GM23338 (cell line): ENCODE results near the gene CRLF3. TPM values are rescaled to one million over a fixed set of nuclear protein-coding genes. Genes with fewer than 3 reads are reported as not detected.
"Not testable (repeated sequence)": the region's sequence is repeated elsewhere in the genome, so short reads cannot be mapped to it uniquely, and the experiment has no call there.

Source experiments
- ATAC-seq: fragments of 200-7000 bp; cut with Tn5 transposase; 3 replicates; pipeline ENCODE4 v1.9.1; 2020
- DNase-seq: peaks from one replicate; pipeline ENCODE4 v3.0.0-alpha.2; 2015; ENCODE audit warnings: low spot score
- H2AFZ ChIP-seq: fragments of 200-600 bp; sonication (generic); 2 replicates; pipeline ENCODE4 v1.8.0; 2016; ENCODE audit warnings: antibody characterized with exemption, mild to moderate bottlenecking, moderate library complexity
- H3F3A ChIP-seq: fragments of 200-600 bp; sonication (generic); replicated peaks from 2 replicates; pipeline ENCODE4 v1.8.0; 2017; ENCODE audit warnings: antibody characterized with exemption, mixed run types, low read depth
- H3K27ac ChIP-seq: fragments of 200-600 bp; sonication (generic); 2 replicates; pipeline ENCODE4 v1.6.1; 2016; ENCODE audit warnings: low read depth
- H3K27me3 ChIP-seq: fragments of 200-600 bp; sonication (generic); 2 replicates; pipeline ENCODE4 v1.8.0; 2016; ENCODE audit warnings: mild to moderate bottlenecking, mixed run types, moderate library complexity; ENCODE audit not compliant: insufficient read depth
- H3K36me3 ChIP-seq: fragments of 200-600 bp; sonication (generic); 2 replicates; pipeline ENCODE4 v1.8.0; 2016; ENCODE audit warnings: mild to moderate bottlenecking; ENCODE audit not compliant: insufficient read depth
- H3K4me1 ChIP-seq: fragments of 200-600 bp; sonication (generic); 2 replicates; pipeline ENCODE4 v1.8.0; 2016; ENCODE audit warnings: mild to moderate bottlenecking, moderate library complexity; ENCODE audit not compliant: insufficient read depth
- H3K4me2 ChIP-seq: fragments of 200-600 bp; sonication (generic); 2 replicates; pipeline ENCODE4 v1.7.1; 2017; ENCODE audit warnings: mixed run types
- H3K4me3 ChIP-seq: fragments of 200-600 bp; sonication (generic); 2 replicates; pipeline ENCODE4 v1.6.1; 2016; ENCODE audit warnings: mixed run types
- H3K79me2 ChIP-seq: fragments of 200-600 bp; sonication (generic); replicated peaks from 2 replicates; pipeline ENCODE4 v1.8.0; 2017; ENCODE audit warnings: mild to moderate bottlenecking; ENCODE audit not compliant: insufficient read depth
- H3K9me2 ChIP-seq: fragments of 200-600 bp; sonication (generic); 2 replicates; pipeline ENCODE4 v1.8.0; 2017; ENCODE audit not compliant: insufficient read depth
- H4K20me1 ChIP-seq: fragments of 200-600 bp; sonication (generic); replicated peaks from 2 replicates; pipeline ENCODE4 v1.8.0; 2017; ENCODE audit warnings: mild to moderate bottlenecking; ENCODE audit not compliant: insufficient read depth
- H3K27ac Mint-ChIP-seq: 2 replicates; pipeline ENCODE4 v1.8.0; 2020; ENCODE audit warnings: inconsistent platforms, mild to moderate bottlenecking, moderate library complexity, mixed read lengths
- H3K27me3 Mint-ChIP-seq: 3 replicates; pipeline ENCODE4 v1.8.0; 2022; ENCODE audit warnings: low read depth, mild to moderate bottlenecking, moderate library complexity, mixed read lengths, inconsistent platforms; ENCODE audit not compliant: insufficient read depth, poor library complexity
- H3K36me3 Mint-ChIP-seq: 3 replicates; pipeline ENCODE4 v1.8.0; 2021; ENCODE audit warnings: low read depth, mild to moderate bottlenecking, inconsistent platforms, moderate library complexity, mixed read lengths
- H3K4me1 Mint-ChIP-seq: 3 replicates; pipeline ENCODE4 v1.8.0; 2020; ENCODE audit warnings: mild to moderate bottlenecking, inconsistent platforms, mixed read lengths
- H3K4me3 Mint-ChIP-seq: 3 replicates; pipeline ENCODE4 v1.8.0; 2021; ENCODE audit warnings: moderate library complexity, mild to moderate bottlenecking, inconsistent platforms, mixed read lengths
- H3K9me3 Mint-ChIP-seq: 3 replicates; pipeline ENCODE4 v1.8.0; 2020; ENCODE audit warnings: moderate library complexity, mild to moderate bottlenecking, inconsistent platforms, mixed read lengths
- polyA plus RNA-seq: library from polyadenylated mRNA; unstranded; fragments of >200 nt; fragmentation: Nextera tagmentation; extraction: Ambion mirVana; gene quantifications from 2 replicates; pipeline ENCODE4 v1.2.1, GENCODE V29; 2016
- total RNA-seq: library from RNA; depleted of rRNA; stranded (reverse); fragments of >200 nt; shearing (Covaris generic); gene quantifications from 2 replicates; pipeline ENCODE4 v1.2.3, GENCODE V29; 2014

CRLF3 gene
- total and polyA plus RNA-seq, 2 experiments from 2014 or later: 24.2 to 28.6 TPM

DNA sequence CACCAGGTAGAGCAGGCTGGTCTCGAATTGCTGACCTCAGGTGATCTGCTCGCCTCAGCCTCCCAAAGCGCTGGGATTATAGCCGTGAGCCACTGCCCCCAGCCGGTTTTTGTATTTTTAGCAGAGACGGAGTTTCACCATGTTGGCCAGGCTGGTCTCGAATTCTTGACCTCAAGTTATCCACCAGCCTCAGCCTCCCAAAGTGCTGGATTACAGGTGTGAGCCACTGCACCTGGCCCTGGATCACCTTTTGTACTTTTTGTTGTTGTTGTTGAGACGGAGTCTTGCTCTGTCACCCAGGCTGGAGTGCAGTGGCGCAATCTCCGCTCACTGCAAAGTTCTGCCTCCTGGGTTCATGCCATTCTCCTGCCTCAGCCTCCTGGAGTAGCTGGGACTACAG is 71.2 kb downstream of the CRLF3 start:
- H3K27ac Mint-ChIP-seq, H3K36me3 ChIP-seq, H3K4me3 Mint-ChIP-seq, DNase-seq, H3K9me3 Mint-ChIP-seq, ATAC-seq, H3K4me2 ChIP-seq, H3K27ac ChIP-seq, H3K27me3 Mint-ChIP-seq, H3K27me3 ChIP-seq, H3K9me2 ChIP-seq, H3K4me1 ChIP-seq, H3K4me1 Mint-ChIP-seq, H2AFZ ChIP-seq, H3K4me3 ChIP-seq: not testable (repeated sequence)
- Histone ChIP-seq H4K20me1 (peaks cover 39% of the 10 kb centered on the region), H3F3A (peaks cover 13% of the 10 kb centered on the region; the same call in 1 of the 2 replicates), H3K79me2 (peaks cover 94% of the 10 kb centered on the region)
- H3K36me3 Mint-ChIP-seq: peaks cover 71% of the 10 kb centered on the region

DNA sequence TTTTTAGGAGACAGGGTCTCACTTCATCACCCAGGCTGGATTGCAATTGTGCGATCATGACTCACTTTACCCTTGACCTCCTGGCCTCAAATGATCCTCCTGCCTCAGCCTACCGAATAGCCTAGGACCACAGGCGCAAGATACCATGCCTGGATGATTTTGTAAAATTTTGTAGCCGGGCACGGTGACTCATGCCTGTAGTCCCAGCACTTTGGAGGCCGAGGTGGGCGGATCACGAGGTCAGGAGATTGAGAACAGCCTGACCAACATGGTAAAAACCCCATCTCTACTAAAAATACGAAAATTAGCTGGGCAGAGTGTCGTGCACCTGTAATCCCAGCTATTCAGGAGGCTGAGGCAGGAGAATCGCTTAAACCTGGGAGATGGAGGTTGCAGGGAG is 73.5 kb downstream of the CRLF3 start:
- not testable (repeated sequence) for H3K9me2 ChIP-seq, H3K9me3 Mint-ChIP-seq, H3K4me1 Mint-ChIP-seq, H3K27me3 ChIP-seq, ATAC-seq, H3K4me2 ChIP-seq, H3K27me3 Mint-ChIP-seq, DNase-seq, H3K27ac Mint-ChIP-seq, H2AFZ ChIP-seq, H3K4me1 ChIP-seq, H3K27ac ChIP-seq, H3K4me3 ChIP-seq, H3K4me3 Mint-ChIP-seq, H3K36me3 ChIP-seq
- peaks cover 34% of the 10 kb centered on the region for H4K20me1 ChIP-seq
- H3K36me3 Mint-ChIP-seq: peaks cover 75% of the 10 kb centered on the region
- peaks cover 87% of the 10 kb centered on the region for H3K79me2 ChIP-seq
- peaks cover 13% of the 10 kb centered on the region; the same call in 1 of the 2 replicates for H3F3A ChIP-seq

DNA sequence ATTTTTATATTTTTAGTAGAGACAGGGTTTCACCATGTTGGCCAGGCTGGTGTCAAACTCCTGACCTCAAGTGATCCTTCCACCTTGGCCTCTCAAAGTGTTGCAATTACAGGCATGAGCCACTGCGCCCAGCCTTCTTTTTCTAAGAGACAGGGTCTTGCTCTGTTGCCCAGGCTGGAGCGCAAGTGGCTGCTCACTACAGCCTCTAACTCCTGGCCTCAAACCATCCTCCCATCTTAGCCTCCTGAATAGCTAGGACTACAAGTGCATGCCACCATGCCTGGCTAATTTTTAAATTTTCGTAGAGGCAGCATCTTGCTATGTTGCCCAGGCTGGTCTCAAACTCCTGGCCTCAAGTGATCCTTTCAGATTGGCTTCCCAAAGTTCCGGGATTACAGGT is 76.9 kb downstream of the CRLF3 start:
- peaks cover 81% of the 10 kb centered on the region for H3K79me2 ChIP-seq
- H4K20me1 ChIP-seq: peaks cover 23% of the 10 kb centered on the region

DNA sequence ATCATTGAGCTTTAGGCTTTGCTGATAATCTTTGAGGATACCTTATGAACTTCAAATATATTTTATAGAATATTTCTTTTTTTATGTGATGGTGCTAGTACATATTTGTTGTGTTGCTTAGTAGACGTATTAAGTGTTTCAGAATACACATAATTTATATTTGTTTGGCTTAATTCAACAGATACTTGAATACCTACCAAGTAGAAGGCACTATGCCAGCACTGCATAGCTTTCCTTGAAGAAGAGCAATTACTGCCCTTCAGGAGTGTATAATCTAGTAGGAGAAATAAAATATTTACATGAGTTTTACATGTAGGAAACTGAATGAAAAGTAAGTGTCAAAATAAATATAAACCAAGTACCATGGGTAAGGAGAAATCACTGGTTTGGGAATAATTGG is 81.8 kb downstream of the CRLF3 start:
- H3K27ac ChIP-seq, H3K4me2 ChIP-seq, H3K4me3 ChIP-seq, DNase-seq, ATAC-seq, H3K27me3 ChIP-seq, H3K27ac Mint-ChIP-seq, H3K4me3 Mint-ChIP-seq, H3K9me2 ChIP-seq, H3K4me1 Mint-ChIP-seq, H3K27me3 Mint-ChIP-seq, H3F3A ChIP-seq, H2AFZ ChIP-seq, H3K4me1 ChIP-seq, H3K9me3 Mint-ChIP-seq: not testable (repeated sequence)
- H3K79me2 ChIP-seq: peaks cover 85% of the 10 kb centered on the region
- peaks cover 43% of the 10 kb centered on the region for H4K20me1 ChIP-seq
- peaks cover 29% of the 10 kb centered on the region for H3K36me3 ChIP-seq
- H3K36me3 Mint-ChIP-seq: peaks cover 66% of the 10 kb centered on the region

More for the DNA sequence above, 76.9 kb downstream of the CRLF3 start:
- H3K36me3 Mint-ChIP-seq: peaks cover 73% of the 10 kb centered on the region
- H3K4me2 ChIP-seq, H3K27me3 Mint-ChIP-seq, DNase-seq, H3K4me1 Mint-ChIP-seq, H3K9me2 ChIP-seq, H2AFZ ChIP-seq, H3K27me3 ChIP-seq, H3K27ac ChIP-seq, H3K27ac Mint-ChIP-seq, ATAC-seq, H3K4me3 ChIP-seq, H3K9me3 Mint-ChIP-seq, H3K4me3 Mint-ChIP-seq, H3K4me1 ChIP-seq: not testable (repeated sequence)
- H3F3A ChIP-seq: peaks cover 11% of the 10 kb centered on the region; the same call in 1 of the 2 replicates
- peaks cover 20% of the 10 kb centered on the region for H3K36me3 ChIP-seq

DNA sequence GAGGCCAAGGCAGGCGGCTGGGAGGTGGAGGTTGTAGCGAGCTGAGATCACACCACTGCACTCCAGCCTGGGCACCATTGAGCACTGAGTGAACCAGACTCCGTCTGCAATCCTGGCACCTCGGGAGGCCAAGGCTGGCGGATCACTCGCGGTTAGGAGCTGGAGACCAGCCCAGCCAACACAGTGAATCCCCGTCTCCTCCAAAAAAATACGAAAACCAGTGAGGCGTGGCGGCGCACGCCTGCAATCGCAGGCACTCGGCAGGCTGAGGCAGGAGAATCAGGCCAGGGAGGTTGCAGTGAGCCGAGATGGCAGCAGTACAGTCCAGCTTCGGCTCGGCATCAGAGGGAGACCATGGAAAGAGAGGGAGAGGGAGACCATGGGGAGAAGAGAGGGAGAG is 88.1 kb downstream of the CRLF3 start:
- H3K27ac Mint-ChIP-seq, DNase-seq, H3K4me1 ChIP-seq, H3F3A ChIP-seq, H3K27me3 ChIP-seq, H3K36me3 ChIP-seq, ATAC-seq, H3K4me3 Mint-ChIP-seq, H2AFZ ChIP-seq, H3K9me2 ChIP-seq, H3K4me3 ChIP-seq, H3K4me2 ChIP-seq, H3K9me3 Mint-ChIP-seq, H3K27ac ChIP-seq: not testable (repeated sequence)
- peaks cover 15% of the 10 kb centered on the region for H3K4me1 Mint-ChIP-seq
- peaks cover 17% of the 10 kb centered on the region for H3K27me3 Mint-ChIP-seq
- Histone ChIP-seq H3K79me2 (peaks cover 96% of the 10 kb centered on the region), H4K20me1 (peaks cover 46% of the 10 kb centered on the region)
- peaks cover 66% of the 10 kb centered on the region for H3K36me3 Mint-ChIP-seq

DNA sequence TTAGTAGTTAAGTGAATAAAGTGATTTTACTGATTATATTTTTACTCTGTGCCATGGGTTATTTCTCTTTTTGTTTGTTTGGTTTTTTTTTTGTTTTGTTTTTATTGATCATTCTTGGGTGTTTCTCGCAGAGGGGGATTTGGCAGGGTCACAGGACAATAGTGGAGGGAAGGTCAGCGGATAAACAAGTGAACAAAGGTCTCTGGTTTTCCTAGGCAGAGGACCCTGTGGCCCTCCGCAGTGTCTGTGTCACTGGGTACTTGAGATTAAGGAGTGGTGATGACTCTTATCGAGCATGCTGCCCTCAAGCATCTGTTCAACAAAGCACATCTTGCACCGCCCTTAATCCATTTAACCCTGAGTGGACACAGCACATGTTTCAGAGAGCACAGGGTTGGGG is 88.8 kb downstream of the CRLF3 start:
- Histone ChIP-seq H3K27ac (0 out of 2 replicates have a peak overlapping the region, but pooled peaks have one; percentile 2), H3K79me2 (peaks cover 89% of the 10 kb centered on the region), H4K20me1 (peaks cover 44% of the 10 kb centered on the region)
- H3F3A ChIP-seq, H3K36me3 ChIP-seq, DNase-seq, H3K4me3 ChIP-seq, H3K9me2 ChIP-seq, H3K9me3 Mint-ChIP-seq, H3K27me3 ChIP-seq, H3K4me2 ChIP-seq, ATAC-seq, H2AFZ ChIP-seq, H3K4me1 ChIP-seq: not testable (repeated sequence)
- Mint-ChIP-seq H3K27me3 (peaks cover 20% of the 10 kb centered on the region), H3K4me1 (peaks cover 15% of the 10 kb centered on the region), H3K27ac (peak overlapping the region; percentile 89), H3K36me3 (peaks cover 59% of the 10 kb centered on the region), H3K4me3 (peak overlapping the region; percentile 39; the same call in 2 of the 3 replicates)
